ENCODE data around the gene DIAPH1.

- TF ChIP-seq ZBTB48 (tag by site-specific recombination; IDR thresholded peaks at IDR 0.05) (no peak), ZNF24 (tag by site-specific recombination; IDR thresholded peaks at IDR 0.05) (no peak), CTCF (tag by site-specific recombination; IDR thresholded peaks at IDR 0.05) (no peak), ZSCAN4 (tag by site-specific recombination; IDR thresholded peaks at IDR 0.05) (no peak), ZSCAN18 (tag by site-specific recombination; IDR thresholded peaks at IDR 0.05) (no peak), KLF10 (tag by site-specific recombination; IDR thresholded peaks at IDR 0.05) (no peak), PBX3 (CRISPR knock-in tag; IDR thresholded peaks at IDR 0.05) (no peak), YY1 (tag by site-specific recombination; IDR thresholded peaks at IDR 0.05) (no peak), ZNF639 (tag by site-specific recombination; IDR thresholded peaks at IDR 0.05) (no peak)
Observed at GRCh38 chr5:141596867-141597266, 21.9 kb downstream of the DIAPH1 start.
